Osteocyte (in vitro differentiated cells): ENCODE results near the gene TIMM44. TPM values are rescaled to one million over a fixed set of nuclear protein-coding genes. Genes with fewer than 3 reads are reported as not detected.

Experiments used
- DNase-seq: peaks from one replicate; pipeline ENCODE4 v3.0.0; 2021; ENCODE audit warnings: mixed read lengths; ENCODE audit not compliant: unreplicated experiment; ENCODE audit errors: extremely low spot score
- H3K27ac Mint-ChIP-seq: one replicate; pipeline ENCODE4 v1.8.0; 2021; ENCODE audit warnings: mild to moderate bottlenecking, mixed read lengths; ENCODE audit not compliant: unreplicated experiment
- H3K27me3 Mint-ChIP-seq: one replicate; pipeline ENCODE4 v1.8.0; 2021; ENCODE audit warnings: mixed read lengths; ENCODE audit not compliant: unreplicated experiment
- H3K36me3 Mint-ChIP-seq: one replicate; pipeline ENCODE4 v1.8.0; 2021; ENCODE audit warnings: mixed read lengths; ENCODE audit not compliant: unreplicated experiment
- H3K4me1 Mint-ChIP-seq: one replicate; pipeline ENCODE4 v1.8.0; 2021; ENCODE audit warnings: mixed read lengths; ENCODE audit not compliant: unreplicated experiment
- H3K4me3 Mint-ChIP-seq: one replicate; pipeline ENCODE4 v1.8.0; 2021; ENCODE audit warnings: mild to moderate bottlenecking, moderate library complexity, mixed read lengths; ENCODE audit not compliant: unreplicated experiment
- H3K9me3 Mint-ChIP-seq: one replicate; pipeline ENCODE4 v1.8.0; 2021; ENCODE audit warnings: mixed read lengths; ENCODE audit not compliant: unreplicated experiment
- total RNA-seq: library from RNA; stranded (reverse); gene quantifications from 2 replicates; pipeline ENCODE4 v1.2.1, GENCODE V29; 2021
- TF ChIP-seq, protein P1 (sequence below): fragments of 200-600 bp; sonication (generic); IDR thresholded peaks from 2 replicates; pipeline ENCODE4 v1.5.0; 2021; ENCODE audit warnings: antibody characterized with exemption, mild to moderate bottlenecking, moderate library complexity

Gene TIMM44
- total RNA-seq, 1 donor from 2014 or later, result 73.4 TPM

DNA sequence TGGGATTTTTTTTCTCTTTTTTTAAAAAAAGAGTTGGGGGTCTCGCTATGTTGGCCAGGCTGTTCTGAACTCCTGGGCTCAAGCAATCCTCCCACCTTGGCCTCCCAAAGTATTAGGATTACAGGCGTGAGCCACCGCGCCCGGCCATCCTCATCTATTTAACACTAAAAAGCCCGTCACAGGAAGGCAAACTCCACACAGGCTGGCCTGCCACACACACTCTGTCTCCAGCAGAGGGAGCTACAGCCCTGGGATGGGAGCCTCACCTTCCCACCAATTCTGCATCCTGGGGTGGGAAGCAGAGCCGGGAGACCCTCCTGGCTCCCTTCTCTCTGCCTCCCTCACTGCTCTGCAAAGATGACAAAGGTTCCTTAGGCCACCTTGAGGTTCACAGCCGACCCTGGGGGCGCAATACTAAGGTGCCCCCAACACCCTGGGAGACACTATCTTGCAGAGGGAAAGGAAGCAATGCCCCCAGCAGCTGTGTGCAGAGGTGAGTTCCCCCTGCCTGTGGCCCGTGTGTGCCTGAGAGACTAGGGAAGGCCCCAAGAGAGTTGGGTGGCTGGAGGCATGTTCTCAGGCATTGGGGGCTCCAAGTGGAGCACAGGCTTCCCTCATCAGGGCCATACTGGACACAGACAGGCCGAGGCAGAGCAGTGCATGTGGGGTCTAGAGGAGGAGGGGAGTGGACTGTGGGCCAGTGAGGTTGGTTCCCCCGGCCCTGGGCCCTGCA, 27.4 kb upstream of the TIMM44 start:
- DNase-seq, result no peak
- Mint-ChIP-seq H3K27me3 (no peaks in the 10 kb centered on the region), H3K4me1 (no peaks in the 10 kb centered on the region), H3K9me3 (no peaks in the 10 kb centered on the region), H3K4me3 (no peak overlapping the region), H3K27ac (peak overlapping the region; percentile 10), H3K36me3 (peaks cover 29% of the 10 kb centered on the region)
- TF ChIP-seq, protein P1, sequence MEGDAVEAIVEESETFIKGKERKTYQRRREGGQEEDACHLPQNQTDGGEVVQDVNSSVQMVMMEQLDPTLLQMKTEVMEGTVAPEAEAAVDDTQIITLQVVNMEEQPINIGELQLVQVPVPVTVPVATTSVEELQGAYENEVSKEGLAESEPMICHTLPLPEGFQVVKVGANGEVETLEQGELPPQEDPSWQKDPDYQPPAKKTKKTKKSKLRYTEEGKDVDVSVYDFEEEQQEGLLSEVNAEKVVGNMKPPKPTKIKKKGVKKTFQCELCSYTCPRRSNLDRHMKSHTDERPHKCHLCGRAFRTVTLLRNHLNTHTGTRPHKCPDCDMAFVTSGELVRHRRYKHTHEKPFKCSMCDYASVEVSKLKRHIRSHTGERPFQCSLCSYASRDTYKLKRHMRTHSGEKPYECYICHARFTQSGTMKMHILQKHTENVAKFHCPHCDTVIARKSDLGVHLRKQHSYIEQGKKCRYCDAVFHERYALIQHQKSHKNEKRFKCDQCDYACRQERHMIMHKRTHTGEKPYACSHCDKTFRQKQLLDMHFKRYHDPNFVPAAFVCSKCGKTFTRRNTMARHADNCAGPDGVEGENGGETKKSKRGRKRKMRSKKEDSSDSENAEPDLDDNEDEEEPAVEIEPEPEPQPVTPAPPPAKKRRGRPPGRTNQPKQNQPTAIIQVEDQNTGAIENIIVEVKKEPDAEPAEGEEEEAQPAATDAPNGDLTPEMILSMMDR, result peak; percentile 83

DNA sequence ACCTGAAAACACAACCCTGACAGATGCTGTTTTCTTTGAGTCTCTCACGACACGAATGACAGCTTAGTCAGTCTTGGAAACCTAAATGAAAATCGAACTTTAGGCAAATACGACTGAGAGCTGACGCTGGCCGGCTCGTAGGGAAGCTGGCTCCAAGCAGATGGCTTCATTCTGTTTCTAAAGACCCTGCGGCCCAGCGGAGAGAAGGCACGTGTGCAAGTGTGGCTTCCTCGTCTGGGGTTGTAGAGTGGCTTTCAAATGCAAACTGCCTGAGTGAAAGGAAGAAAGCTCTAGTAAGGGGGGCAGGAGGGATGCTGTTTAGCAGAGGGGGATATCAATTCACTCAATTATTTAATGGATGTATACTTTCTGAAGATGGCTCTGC, 26.1 kb upstream of the TIMM44 start:
- Mint-ChIP-seq H3K9me3 (no peaks in the 10 kb centered on the region), H3K27ac (no peak overlapping the region), H3K4me1 (no peaks in the 10 kb centered on the region), H3K4me3 (no peak overlapping the region), H3K27me3 (no peaks in the 10 kb centered on the region), H3K36me3 (peaks cover 36% of the 10 kb centered on the region)
- TF ChIP-seq, protein P1, result no peak
- DNase-seq, result no peak

DNA sequence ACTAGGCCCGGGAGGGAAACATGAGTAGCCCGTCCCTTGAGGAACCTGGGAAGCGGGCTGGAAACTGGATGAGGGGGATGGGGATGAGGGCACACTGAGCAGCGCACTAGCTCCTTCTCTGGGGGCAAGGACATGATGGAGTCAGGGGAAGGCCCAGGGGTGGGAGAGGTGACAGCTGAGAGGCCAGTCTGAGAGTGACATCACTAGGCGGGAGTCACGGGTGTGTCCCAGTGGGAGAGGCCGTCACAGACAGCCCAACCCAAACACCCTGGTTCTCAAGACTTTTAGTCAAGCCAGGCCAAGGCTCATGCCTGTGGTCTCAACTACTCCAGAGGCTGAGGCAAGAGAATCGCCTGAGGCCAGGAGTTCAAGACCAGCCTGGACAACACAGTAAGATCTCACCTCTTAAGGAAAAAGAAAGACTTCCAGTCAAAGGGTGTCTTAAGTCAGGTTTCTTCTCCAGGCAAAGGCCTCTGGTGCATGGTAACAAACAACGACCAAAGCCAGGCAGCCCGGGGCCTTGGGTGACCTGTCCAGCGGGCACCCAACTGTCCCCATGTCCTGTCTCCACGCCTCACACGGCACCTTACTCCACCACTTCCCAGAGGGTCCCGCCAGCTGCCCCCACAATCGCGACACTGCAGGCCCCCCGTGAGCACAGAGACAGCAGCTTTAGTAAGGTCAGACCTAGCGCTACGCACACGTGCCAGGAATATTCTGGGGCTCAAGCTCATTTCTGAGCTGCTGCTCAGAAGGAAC, 25.5 kb upstream of the TIMM44 start:
- Mint-ChIP-seq H3K27me3 (no peaks in the 10 kb centered on the region), H3K36me3 (peaks cover 31% of the 10 kb centered on the region), H3K4me1 (no peaks in the 10 kb centered on the region), H3K9me3 (no peaks in the 10 kb centered on the region), H3K4me3 (no peak overlapping the region), H3K27ac (no peak overlapping the region)
- DNase-seq, result no peak
- TF ChIP-seq, protein P1, result no peak

DNA sequence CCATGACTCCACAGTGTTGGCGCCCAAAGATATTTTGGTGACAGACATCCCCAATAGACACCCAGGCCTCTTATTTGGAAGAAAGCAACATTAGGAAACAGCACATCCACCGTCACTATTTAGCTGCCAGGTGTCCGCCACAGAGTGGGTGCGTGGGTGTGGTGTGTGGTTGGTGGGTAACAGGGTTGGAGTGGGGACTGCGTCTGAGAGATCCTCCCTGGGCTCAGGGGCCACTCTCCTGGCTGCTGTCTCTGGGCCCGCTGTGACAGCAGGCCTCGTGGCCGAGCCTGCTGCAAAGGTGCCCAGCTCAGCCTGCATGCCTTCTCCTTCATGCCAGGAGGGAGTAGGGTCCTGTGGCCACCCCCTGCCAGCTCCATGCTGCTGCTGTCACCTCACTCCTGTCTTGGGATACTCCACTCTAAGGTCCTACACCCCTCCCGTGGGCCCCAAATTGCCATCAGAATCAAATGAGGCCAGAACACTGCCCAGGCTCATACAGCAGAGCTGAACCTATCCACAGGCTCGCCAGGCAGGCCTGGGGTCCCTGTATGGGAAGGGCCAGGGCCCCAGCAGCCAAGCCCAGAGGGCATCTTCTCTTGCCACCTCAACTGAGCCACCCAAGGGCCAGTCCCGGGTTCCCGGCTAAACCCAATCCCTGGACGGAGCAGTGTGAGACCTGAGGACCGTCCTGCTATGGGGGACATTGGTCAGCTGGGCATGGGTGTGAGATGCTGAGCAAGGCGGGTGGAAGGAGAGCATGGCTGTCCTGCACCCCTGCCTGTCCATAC, 24.7 kb upstream of the TIMM44 start:
- DNase-seq, result no peak
- TF ChIP-seq, protein P1, result no peak
- Mint-ChIP-seq H3K27ac (no peak overlapping the region), H3K4me3 (no peak overlapping the region), H3K9me3 (no peaks in the 10 kb centered on the region), H3K36me3 (peaks cover 28% of the 10 kb centered on the region), H3K27me3 (no peaks in the 10 kb centered on the region), H3K4me1 (no peaks in the 10 kb centered on the region)
